Brain microvascular endothelial cell (primary cell): ENCODE data around the gene CLEC2D.
A peak's percentile ranks its signal among the peaks of the same experiment; 100 is the strongest.
"Not testable (repeated sequence)": the region's sequence is repeated elsewhere in the genome, so short reads cannot be mapped to it uniquely, and the experiment has no call there.

Source experiments
- DNase-seq: peaks from one replicate; pipeline ENCODE4 v3.0.0-alpha.2; 2020
- H3K27ac ChIP-seq: fragments of 250-450 bp; sonication (Bioruptor Pico); 2 replicates; pipeline ENCODE4 v1.5.1; 2020; ENCODE audit warnings: mild to moderate bottlenecking, moderate library complexity
- H3K27me3 ChIP-seq: fragments of 250-450 bp; sonication (Bioruptor Pico); replicated peaks from 2 replicates; pipeline ENCODE4 v1.5.1; 2020; ENCODE audit warnings: mild to moderate bottlenecking
- H3K36me3 ChIP-seq: fragments of 250-450 bp; sonication (Bioruptor Pico); replicated peaks from 2 replicates; pipeline ENCODE4 v1.5.1; 2020; ENCODE audit warnings: mild to moderate bottlenecking
- H3K4me3 ChIP-seq: 2 replicates; pipeline ENCODE4 v1.5.1; 2011; ENCODE audit warnings: low read depth, mild to moderate bottlenecking, control low read depth, low read length, moderate library complexity
- CTCF ChIP-seq: IDR thresholded peaks from 2 replicates; pipeline ENCODE4 v1.5.1; 2011; ENCODE audit warnings: low read depth, mild to moderate bottlenecking, moderate library complexity, low read length, control low read depth, inconsistent platforms; ENCODE audit errors: missing control alignments
- in situ Hi-C: cut with HindIII; loops from 2 replicates; pipeline ENCODE4 v1.10.0; 2017; ENCODE audit warnings: low sequenced_read_pairs, low pct_ligation_motif_present

CLEC2D gene

GRCh38 chr12:9731797-9732196, 62.3 kb downstream of the CLEC2D start:
- Histone ChIP-seq H3K36me3 (no peaks in the 10 kb centered on the region), H3K27ac (no peak overlapping the region), H3K4me3 (no peak overlapping the region), H3K27me3 (no peaks in the 10 kb centered on the region)
- in situ Hi-C loops = no loop called here
- no peak for TF ChIP-seq CTCF
- no peak for DNase-seq

GRCh38 chr12:9732921-9733461, 63.5 kb downstream of the CLEC2D start, which contains the start of gene CLECL1:
Gene CLECL1, minus strand, starts transcription at chr12:9733097.
- in situ Hi-C loops = no loop called here
- H3K4me3 ChIP-seq = no peak within 1 kb of the TSS
- TF ChIP-seq CTCF = no peak
- H3K27ac ChIP-seq = no peak within 1 kb of the TSS
- DNase-seq = no peak
- H3K36me3 ChIP-seq = no peaks in the 10 kb centered on the region
- no peaks in the 10 kb centered on the region for H3K27me3 ChIP-seq

GRCh38 chr12:9735601-9736000, 66.1 kb downstream of the CLEC2D start:
- H3K27ac ChIP-seq = no peak overlapping the region
- in situ Hi-C loops = no loop called here
- no peak for TF ChIP-seq CTCF
- H3K4me3 ChIP-seq = no peak overlapping the region
- no peaks in the 10 kb centered on the region for H3K27me3 ChIP-seq
- no peak for DNase-seq
- no peaks in the 10 kb centered on the region for H3K36me3 ChIP-seq

GRCh38 chr12:9736936-9737705, 67.6 kb downstream of the CLEC2D start:
- no peaks in the 10 kb centered on the region for H3K36me3 ChIP-seq
- no peak for TF ChIP-seq CTCF
- DNase-seq = no peak
- in situ Hi-C loops = no loop called here
- no peak overlapping the region for H3K27ac ChIP-seq
- H3K4me3 ChIP-seq = no peak overlapping the region
- no peaks in the 10 kb centered on the region for H3K27me3 ChIP-seq

- H3K4me3 ChIP-seq, H3K27me3 ChIP-seq, DNase-seq, in situ Hi-C loops, H3K36me3 ChIP-seq, H3K27ac ChIP-seq: not testable (repeated sequence)
Observed at GRCh38 chr12:9738905-9739304, 69.4 kb downstream of the CLEC2D start.

GRCh38 chr12:9739404-9740105, 70.0 kb downstream of the CLEC2D start:
- H3K27me3 ChIP-seq, DNase-seq, H3K27ac ChIP-seq, H3K36me3 ChIP-seq, in situ Hi-C loops: not testable (repeated sequence)
- H3K4me3 ChIP-seq = peak overlapping the region; percentile 31
